H7 (cell line): Measurements from ENCODE around the gene BEND5. TPM values are rescaled to one million over a fixed set of nuclear protein-coding genes. Genes with fewer than 3 reads are reported as not detected.

Experiments used
- DNase-seq: peaks from one replicate; pipeline ENCODE4 v3.0.0; 2012
- H3K27me3 ChIP-seq: 2 replicates; pipeline ENCODE4 v1.6.0; 2011; ENCODE audit warnings: mild to moderate bottlenecking, low read length; ENCODE audit not compliant: control insufficient read depth, insufficient read depth
- H3K36me3 ChIP-seq: replicated peaks from 2 replicates; pipeline ENCODE4 v1.5.1; 2011; ENCODE audit warnings: low read length; ENCODE audit not compliant: control insufficient read depth, insufficient read depth
- H3K4me3 ChIP-seq: 2 replicates; pipeline ENCODE4 v1.5.1; 2011; ENCODE audit warnings: low read depth, mild to moderate bottlenecking, control low read depth, low read length, moderate library complexity; ENCODE audit not compliant: insufficient read depth
- total RNA-seq: library from RNA; depleted of rRNA; stranded (reverse); fragments of >200 nt; shearing (Covaris generic); gene quantifications from 2 replicates; pipeline ENCODE4 v1.2.3, GENCODE V29; 2014

BEND5 gene
- total RNA-seq, 1 experiment from 2014 or later: 13.1 TPM

DNA sequence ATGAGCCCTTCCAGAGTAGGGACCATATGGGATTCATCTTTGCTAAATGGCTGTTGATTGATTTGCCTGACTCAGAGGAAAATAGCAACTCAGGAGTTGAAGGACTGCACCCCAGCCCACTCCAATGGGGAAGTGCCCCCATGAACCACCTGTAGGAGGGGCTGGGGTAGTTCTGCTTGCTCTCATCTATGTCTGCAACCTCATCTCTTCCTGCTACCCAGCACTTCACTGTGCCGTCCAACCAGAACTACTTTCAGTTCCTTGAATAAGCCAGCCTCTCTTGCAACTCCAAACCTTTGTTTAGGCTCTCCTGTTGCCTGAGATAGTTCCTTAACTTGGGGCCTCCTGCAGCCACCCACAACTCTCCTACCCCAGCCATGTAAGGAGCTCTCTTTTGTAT is 26.6 kb downstream of the BEND5 start:
- no peaks in the 10 kb centered on the region; the same call in 1 of the 2 replicates for H3K36me3 ChIP-seq
- DNase-seq: no peak
- H3K27me3 ChIP-seq: no peaks in the 10 kb centered on the region
- no peak overlapping the region for H3K4me3 ChIP-seq

- no peak for DNase-seq
- H3K27me3 ChIP-seq: no peaks in the 10 kb centered on the region
- no peaks in the 10 kb centered on the region; the same call in 1 of the 2 replicates for H3K36me3 ChIP-seq
- H3K4me3 ChIP-seq: no peak overlapping the region
These were observed 27.6 kb downstream of the BEND5 start for GRCh38 chr1:48749068-48749467.

GRCh38 chr1:48746906-48747305 is 29.8 kb downstream of the BEND5 start:
- Histone ChIP-seq H3K27me3 (no peaks in the 10 kb centered on the region), H3K36me3 (no peaks in the 10 kb centered on the region; the same call in 1 of the 2 replicates), H3K4me3 (no peak overlapping the region)
- DNase-seq: no peak

DNA sequence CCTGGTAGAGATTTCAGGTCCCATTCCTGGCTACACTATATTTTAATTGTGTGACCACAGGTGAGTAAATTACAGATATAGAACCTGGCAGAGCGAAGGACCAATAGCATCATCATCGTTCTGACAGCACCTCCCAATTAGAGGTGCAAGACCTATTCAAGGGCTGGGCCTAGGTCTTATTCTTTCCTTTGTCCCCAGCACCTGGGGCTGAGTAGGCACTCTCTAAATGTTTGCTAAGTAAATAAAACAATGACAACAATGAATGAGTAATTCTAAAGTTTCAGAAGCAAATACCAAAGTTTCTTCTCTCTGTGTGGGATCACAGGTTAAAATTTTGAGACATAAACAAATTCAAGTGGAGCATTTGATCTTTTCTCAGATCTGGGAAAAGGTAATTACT is 32.7 kb downstream of the BEND5 start:
- Histone ChIP-seq H3K4me3 (no peak overlapping the region), H3K27me3 (no peaks in the 10 kb centered on the region), H3K36me3 (no peaks in the 10 kb centered on the region; the same call in 1 of the 2 replicates)
- DNase-seq: no peak

GRCh38 chr1:48743480-48743879 is 33.2 kb downstream of the BEND5 start:
- H3K4me3 ChIP-seq: no peak overlapping the region
- DNase-seq: no peak

GRCh38 chr1:48741380-48741779 is 35.3 kb downstream of the BEND5 start:
- Histone ChIP-seq H3K36me3 (no peaks in the 10 kb centered on the region; the same call in 1 of the 2 replicates), H3K4me3 (no peak overlapping the region), H3K27me3 (no peaks in the 10 kb centered on the region)
- no peak for DNase-seq

More at GRCh38 chr1:48743480-48743879, 33.2 kb downstream of the BEND5 start:
- no peaks in the 10 kb centered on the region for H3K27me3 ChIP-seq
- H3K36me3 ChIP-seq: no peaks in the 10 kb centered on the region; the same call in 1 of the 2 replicates

- Histone ChIP-seq H3K27me3 (no peaks in the 10 kb centered on the region), H3K36me3 (no peaks in the 10 kb centered on the region; the same call in 1 of the 2 replicates), H3K4me3 (no peak overlapping the region)
- no peak for DNase-seq
These were observed 36.1 kb downstream of the BEND5 start for GRCh38 chr1:48740621-48741020.

GRCh38 chr1:48739091-48739490 is 37.6 kb downstream of the BEND5 start:
- Histone ChIP-seq H3K27me3 (no peaks in the 10 kb centered on the region), H3K4me3 (no peak overlapping the region), H3K36me3 (no peaks in the 10 kb centered on the region; the same call in 1 of the 2 replicates)
- DNase-seq: no peak

GRCh38 chr1:48738356-48738755 is 38.3 kb downstream of the BEND5 start:
- Histone ChIP-seq H3K36me3 (no peaks in the 10 kb centered on the region; the same call in 1 of the 2 replicates), H3K27me3 (no peaks in the 10 kb centered on the region), H3K4me3 (no peak overlapping the region)
- DNase-seq: no peak

DNA sequence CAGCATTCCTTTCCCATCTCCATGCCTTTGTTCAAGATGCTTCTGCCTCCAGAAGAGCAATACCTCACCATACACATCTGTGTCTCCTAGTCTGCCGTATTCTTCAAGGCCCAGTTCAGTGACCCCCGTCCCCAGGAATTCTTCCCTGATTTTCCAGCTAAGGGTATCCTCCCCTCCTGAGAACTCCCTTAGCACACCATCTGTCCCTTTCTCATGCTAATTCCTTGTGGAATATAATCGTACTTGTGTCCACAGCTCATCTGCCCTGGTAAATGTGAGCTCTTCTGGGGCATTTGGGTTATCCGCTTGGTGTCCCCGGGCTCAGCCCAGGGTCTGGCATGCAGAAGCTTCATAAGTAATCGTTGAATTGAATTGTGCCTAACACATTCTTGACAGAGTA is 40.9 kb downstream of the BEND5 start:
- H3K27me3 ChIP-seq: no peaks in the 10 kb centered on the region
- no peaks in the 10 kb centered on the region; the same call in none of the 2 replicates for H3K36me3 ChIP-seq
- no peak overlapping the region for H3K4me3 ChIP-seq
- DNase-seq: no peak

DNA sequence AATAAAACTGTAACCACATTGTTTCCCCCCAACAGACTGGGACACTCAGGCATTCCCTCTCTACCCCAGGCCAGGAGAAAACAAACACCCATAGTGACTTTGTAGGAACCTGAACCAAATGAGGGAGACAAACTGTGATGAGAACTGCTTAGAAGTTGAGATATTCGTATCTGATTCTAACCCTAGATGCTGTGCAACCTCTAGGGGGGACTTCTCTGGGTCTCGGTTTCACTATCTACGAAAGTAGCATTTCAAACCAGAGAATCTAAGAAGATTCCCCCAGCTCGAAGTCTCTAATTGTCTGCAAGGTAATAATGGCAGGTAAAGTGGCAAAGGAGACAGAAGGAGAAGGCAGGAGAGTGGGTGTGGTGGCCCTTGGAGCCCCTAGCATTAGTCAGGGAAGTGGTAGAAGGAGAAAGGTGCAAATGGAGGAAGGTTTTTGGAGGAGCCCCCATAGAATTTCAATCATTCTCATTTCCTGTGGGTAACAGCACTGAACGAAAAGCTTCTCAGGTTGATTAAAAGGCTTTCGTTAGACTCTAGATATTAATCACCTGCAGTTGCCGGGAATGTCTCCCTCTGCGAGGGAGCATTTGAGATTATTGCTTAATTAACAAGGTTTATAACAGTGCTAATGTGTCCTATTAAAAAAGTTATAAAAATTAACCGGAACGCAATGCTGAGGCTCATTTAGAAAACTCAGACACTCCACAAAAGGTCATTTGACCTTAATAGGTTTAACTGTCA is 46.4 kb downstream of the BEND5 start:
- Histone ChIP-seq H3K4me3 (no peak overlapping the region), H3K36me3 (no peaks in the 10 kb centered on the region; the same call in 1 of the 2 replicates), H3K27me3 (no peaks in the 10 kb centered on the region)
- no peak for DNase-seq

DNA sequence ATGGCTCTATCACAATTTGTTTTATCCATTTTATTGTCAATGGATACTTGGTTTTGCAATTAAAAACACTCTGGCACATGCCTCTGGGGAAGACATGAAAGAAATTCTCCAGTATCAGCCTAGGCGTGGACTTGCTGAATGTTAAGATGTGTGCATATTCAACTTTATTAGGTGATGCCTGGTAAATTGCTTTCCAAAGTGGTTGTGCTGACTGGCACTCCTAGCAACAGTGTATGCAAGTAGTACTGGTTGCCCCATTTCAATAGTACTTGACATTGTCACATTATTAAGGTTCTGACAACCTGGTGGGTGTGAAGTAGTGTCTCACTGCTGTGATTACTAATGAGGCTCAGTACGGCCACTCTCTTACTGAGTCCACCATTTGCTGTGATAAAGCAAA is 48.1 kb downstream of the BEND5 start:
- no peaks in the 10 kb centered on the region for H3K27me3 ChIP-seq

GRCh38 chr1:48726557-48727215 is 50.0 kb downstream of the BEND5 start:
- DNase-seq: no peak
- H3K4me3 ChIP-seq: no peak overlapping the region
- H3K27me3 ChIP-seq: no peaks in the 10 kb centered on the region
- H3K36me3 ChIP-seq: no peaks in the 10 kb centered on the region

More for the DNA sequence above, 48.1 kb downstream of the BEND5 start:
- no peak overlapping the region for H3K4me3 ChIP-seq
- DNase-seq: no peak
- H3K36me3 ChIP-seq: no peaks in the 10 kb centered on the region; the same call in 1 of the 2 replicates

DNA sequence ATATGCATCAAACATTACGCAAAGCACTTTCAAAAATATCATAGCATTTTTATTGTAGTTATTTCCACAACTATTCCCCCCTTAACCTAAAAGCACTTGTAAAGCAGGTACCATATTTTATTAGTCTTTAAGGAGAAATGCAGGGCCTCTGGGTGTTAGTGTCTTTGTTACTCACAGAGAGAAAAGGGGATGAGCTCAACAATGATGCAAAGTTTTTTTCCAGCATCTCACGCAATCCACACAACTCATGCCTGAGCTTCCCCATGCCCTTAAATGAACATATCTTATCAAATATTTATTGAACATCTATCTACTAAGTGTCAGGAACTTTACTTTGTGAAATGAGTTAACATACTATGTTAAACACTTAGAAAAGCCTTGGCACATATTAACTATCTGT is 50.6 kb downstream of the BEND5 start:
- DNase-seq: no peak
- Histone ChIP-seq H3K27me3 (no peaks in the 10 kb centered on the region), H3K36me3 (no peaks in the 10 kb centered on the region), H3K4me3 (no peak overlapping the region)
